HCT116 (cell line): ENCODE data around the gene C10orf143. TPM values are rescaled to one million over a fixed set of nuclear protein-coding genes. Genes with fewer than 3 reads are reported as not detected.

Experiments used
- ATAC-seq: fragments of 200-7000 bp; cut with Tn5 transposase; 2 replicates; pipeline ENCODE4 v1.9.1; 2020; ENCODE audit warnings: mild to moderate bottlenecking, moderate library complexity
- BruUV-seq: library from RNA; stranded (reverse); fragments of 400-500 nt; replicated peaks from 2 replicates; lab custom pipeline; 2021; lab: Mats Ljungman, UMichigan
- CTCF ChIA-PET: fragments of 300-600 bp; sonication (Branson Sonifier 250); formaldehyde crosslinking; loops from one replicate; lab custom pipeline; 2021; ENCODE audit warnings: antibody characterized with exemption; lab: Charles Lee
- POLR2A ChIA-PET: fragments of 300-600, 350-600 bp; sonication (Branson Sonifier 250); formaldehyde crosslinking; loops from one replicate; lab custom pipeline; 2021; ENCODE audit warnings: antibody characterized with exemption; lab: Charles Lee
- RAD21 ChIA-PET, 2 experiments: fragments of 300-600 bp; sonication (Branson Sonifier 250); formaldehyde crosslinking; loops; one replicate each; lab custom pipeline; 2023; ENCODE audit warnings: low total read pairs in 2 of 2; ENCODE audit not compliant: uncharacterized antibody in 2 of 2, unreplicated experiment in 2 of 2, low non-redundant PET in 1 of 2; lab: Charles Lee
- DNase-seq: peaks from one replicate; pipeline ENCODE4 v3.0.0-alpha.2; 2010; ENCODE audit warnings: low read depth, low spot score
- H2AFZ ChIP-seq: fragments of 200-600 bp; shearing (Covaris generic), sonication (generic); 2 replicates; pipeline ENCODE4 v1.6.1; 2017; ENCODE audit warnings: low read depth, mixed run types, mixed read lengths, antibody characterized with exemption, low read length; ENCODE audit not compliant: poor library complexity, severe bottlenecking
- H3K27ac ChIP-seq: 2 replicates; pipeline ENCODE4 v1.5.1; 2012; ENCODE audit warnings: low read depth, low read length
- H3K27me3 ChIP-seq: fragments of 200-600 bp; sonication (generic); 2 replicates; pipeline ENCODE4 v1.6.1; 2016; ENCODE audit warnings: mixed run types, low read length, mixed read lengths; ENCODE audit not compliant: insufficient read depth
- H3K36me3 ChIP-seq, 2 experiments: fragments of 200-500 bp in 1 of 2; fragments of 200-600 bp in 1 of 2; sonication (Bioruptor generic) in 1 of 2; sonication (generic) in 1 of 2; 2 replicates each; pipeline versions ENCODE4 v1.5.1 to v1.6.1; 2014 to 2016; ENCODE audit warnings: low read length in 2 of 2, inconsistent platforms in 1 of 2, mixed read lengths in 1 of 2, mixed run types in 1 of 2; ENCODE audit not compliant: insufficient read depth in 2 of 2, control insufficient read depth in 1 of 2
- H3K4me1 ChIP-seq, 2 experiments: fragments of 200-600 bp in 1 of 2; sonication (generic) in 1 of 2; 2 replicates each; pipeline versions ENCODE4 v1.5.1 to v1.6.1; 2012 to 2017; ENCODE audit warnings: low read length in 2 of 2, inconsistent platforms in 1 of 2, mild to moderate bottlenecking in 1 of 2, mixed read lengths in 1 of 2, mixed run types in 1 of 2, moderate library complexity in 1 of 2; ENCODE audit not compliant: insufficient read depth in 2 of 2, control insufficient read depth in 1 of 2
- H3K4me2 ChIP-seq: fragments of 200-600 bp; sonication (generic); 2 replicates; pipeline ENCODE4 v1.6.1; 2017; ENCODE audit warnings: mixed run types, low read length, mixed read lengths
- H3K4me3 ChIP-seq, 2 experiments: fragments of 200-600 bp in 1 of 2; sonication (generic) in 1 of 2; replicated peaks in 1 of 2; 2 replicates each; pipeline ENCODE4 v1.5.1; 2011 to 2016; ENCODE audit warnings: low read length in 2 of 2, control low read depth in 1 of 2, low read depth in 1 of 2, mild to moderate bottlenecking in 1 of 2, mixed read lengths in 1 of 2, mixed run types in 1 of 2
- H3K79me2 ChIP-seq: fragments of 200-600 bp; sonication (generic); 2 replicates; pipeline ENCODE4 v1.6.1; 2017; ENCODE audit warnings: mild to moderate bottlenecking, mixed run types, low read length, moderate library complexity, mixed read lengths; ENCODE audit not compliant: insufficient read depth
- H3K9ac ChIP-seq: fragments of 200-600 bp; sonication (generic); 2 replicates; pipeline ENCODE4 v1.6.1; 2016; ENCODE audit warnings: low read length, mixed read lengths
- H3K9me2 ChIP-seq: fragments of 200-600 bp; sonication (generic), shearing (Covaris generic); 2 replicates; pipeline ENCODE4 v1.6.1; 2017; ENCODE audit warnings: mixed run types, mild to moderate bottlenecking, moderate library complexity; ENCODE audit not compliant: insufficient read depth
- H3K9me3 ChIP-seq, 2 experiments: fragments of 200-500 bp in 1 of 2; fragments of 200-600 bp in 1 of 2; sonication (Bioruptor generic) in 1 of 2; sonication (generic) in 1 of 2; 2 replicates each; pipeline ENCODE4 v1.6.1; 2014 to 2017; ENCODE audit warnings: low read length in 2 of 2, mixed read lengths in 2 of 2, inconsistent platforms in 1 of 2, low read depth in 1 of 2, mild to moderate bottlenecking in 1 of 2, mixed run types in 1 of 2, moderate library complexity in 1 of 2; ENCODE audit not compliant: control insufficient read depth in 1 of 2, insufficient read depth in 1 of 2
- H4K20me1 ChIP-seq: fragments of 200-600 bp; sonication (generic), shearing (Covaris generic); 2 replicates; pipeline ENCODE4 v1.6.1; 2017; ENCODE audit warnings: mixed run types, mild to moderate bottlenecking, moderate library complexity; ENCODE audit not compliant: insufficient read depth
- ATF3 ChIP-seq: IDR thresholded peaks from 2 replicates; pipeline ENCODE4 v1.6.1; 2012
- CBX3 ChIP-seq: IDR thresholded peaks from 2 replicates; pipeline ENCODE4 v1.6.1; 2012; ENCODE audit warnings: low read depth
- CEBPB ChIP-seq: IDR thresholded peaks from 2 replicates; pipeline ENCODE4 v1.6.1; 2012; ENCODE audit warnings: low read depth
- EGR1 ChIP-seq: IDR thresholded peaks from 2 replicates; pipeline ENCODE4 v1.6.1; 2012; ENCODE audit warnings: low read depth
- ELF1 ChIP-seq: IDR thresholded peaks from 2 replicates; pipeline ENCODE4 v1.6.1; 2012; ENCODE audit warnings: low read depth, borderline replicate concordance
- EZH2 ChIP-seq: fragments of 200-600 bp; sonication (generic); IDR thresholded peaks from 2 replicates; pipeline ENCODE4 v1.6.1; 2017; ENCODE audit warnings: antibody characterized with exemption, mixed run types
- FOSL1 ChIP-seq: IDR thresholded peaks from 2 replicates; pipeline ENCODE4 v1.6.1; 2012; ENCODE audit warnings: low read depth
- JUND ChIP-seq: IDR thresholded peaks from 2 replicates; pipeline ENCODE4 v1.6.1; 2012
- MAX ChIP-seq: IDR thresholded peaks from 2 replicates; pipeline ENCODE4 v1.6.1; 2012
- POLR2AphosphoS5 ChIP-seq: IDR thresholded peaks from 2 replicates; pipeline ENCODE4 v1.6.1; 2011; ENCODE audit warnings: mild to moderate bottlenecking, low read depth, low read length, moderate library complexity
- RAD21 ChIP-seq: IDR thresholded peaks from 2 replicates; pipeline ENCODE4 v1.6.1; 2012; ENCODE audit warnings: low read depth, mild to moderate bottlenecking
- REST ChIP-seq: IDR thresholded peaks from 2 replicates; pipeline ENCODE4 v1.6.1; 2012; ENCODE audit warnings: low read depth
- SIN3A ChIP-seq: IDR thresholded peaks from 2 replicates; pipeline ENCODE4 v1.6.1; 2012; ENCODE audit warnings: low read depth
- SRF ChIP-seq: IDR thresholded peaks from 2 replicates; pipeline ENCODE4 v1.6.1; 2012; ENCODE audit warnings: low read depth
- TCF7L2 ChIP-seq: IDR thresholded peaks from 2 replicates; pipeline ENCODE4 v1.7.0; 2011; ENCODE audit warnings: borderline replicate concordance, inconsistent platforms; ENCODE audit not compliant: insufficient read depth, insufficient read length; ENCODE audit errors: extremely low read depth
- YY1 ChIP-seq: IDR thresholded peaks from 2 replicates; pipeline ENCODE4 v1.6.1; 2011; ENCODE audit warnings: low read length, low read depth, moderate library complexity, mild to moderate bottlenecking; ENCODE audit not compliant: insufficient replicate concordance; ENCODE audit errors: extremely low read depth
- ZFX ChIP-seq: fragments of 450-650 bp; IDR thresholded peaks from 2 replicates; pipeline ENCODE4 v1.6.1; 2017
- intact Hi-C: fragments of 100-400 bp; cut with micrococcal nuclease; formaldehyde crosslinking; loops from 2 replicates; pipeline ENCODE4 v1.10.0; 2022
- total RNA-seq: library from RNA; stranded (reverse); gene quantifications from one replicate; pipeline ENCODE4 v1.2.1, GENCODE V29; 2021; ENCODE audit not compliant: unreplicated experiment
- TF ChIP-seq, protein P1 (sequence below), 3 experiments: fragments of 200-600 bp in 1 of 3; sonication (generic) in 1 of 3; IDR thresholded peaks in 2 of 3; conservative IDR thresholded peaks in 1 of 3; 2 replicates each; pipeline ENCODE4 v1.5.1; 2012 to 2017; ENCODE audit warnings: low read depth in 2 of 3, low read length in 2 of 3, antibody characterized with exemption in 1 of 3, borderline replicate concordance in 1 of 3, control low read depth in 1 of 3, mild to moderate bottlenecking in 1 of 3, mixed read lengths in 1 of 3, mixed run types in 1 of 3, moderate library complexity in 1 of 3; ENCODE audit not compliant: insufficient read depth in 1 of 3

Gene C10orf143
- total RNA-seq, 1 experiment from 2014 or later: 0.66 TPM

- Histone ChIP-seq H2AFZ (no peak overlapping the region), H3K27me3 (no peaks in the 10 kb centered on the region), H3K4me1 (no peaks in the 10 kb centered on the region), H3K27ac (no peak overlapping the region), H3K4me2 (no peak overlapping the region), H3K9me3 (no peaks in the 10 kb centered on the region), H3K9ac (no peak overlapping the region)
- RAD21 ChIA-PET: no interaction called here
- DNase-seq: no peak
- BruUV-seq: no TSS peak
- POLR2A ChIA-PET: no interaction called here
- no peak for TF ChIP-seq EZH2
- no peak for TF ChIP-seq TCF7L2
- no peak for TF ChIP-seq JUND
- no peak for TF ChIP-seq REST
- TF ChIP-seq EGR1: no peak
- no peak for TF ChIP-seq SIN3A
- TF ChIP-seq CEBPB: no peak
- TF ChIP-seq FOSL1: no peak
- no peak for TF ChIP-seq ELF1
- no peak for TF ChIP-seq ZFX
- no peak for TF ChIP-seq CBX3
- TF ChIP-seq POLR2AphosphoS5: no peak
- TF ChIP-seq RAD21: no peak
- TF ChIP-seq SRF: no peak
- TF ChIP-seq MAX: no peak
- TF ChIP-seq YY1: no peak
- TF ChIP-seq, protein P1, sequence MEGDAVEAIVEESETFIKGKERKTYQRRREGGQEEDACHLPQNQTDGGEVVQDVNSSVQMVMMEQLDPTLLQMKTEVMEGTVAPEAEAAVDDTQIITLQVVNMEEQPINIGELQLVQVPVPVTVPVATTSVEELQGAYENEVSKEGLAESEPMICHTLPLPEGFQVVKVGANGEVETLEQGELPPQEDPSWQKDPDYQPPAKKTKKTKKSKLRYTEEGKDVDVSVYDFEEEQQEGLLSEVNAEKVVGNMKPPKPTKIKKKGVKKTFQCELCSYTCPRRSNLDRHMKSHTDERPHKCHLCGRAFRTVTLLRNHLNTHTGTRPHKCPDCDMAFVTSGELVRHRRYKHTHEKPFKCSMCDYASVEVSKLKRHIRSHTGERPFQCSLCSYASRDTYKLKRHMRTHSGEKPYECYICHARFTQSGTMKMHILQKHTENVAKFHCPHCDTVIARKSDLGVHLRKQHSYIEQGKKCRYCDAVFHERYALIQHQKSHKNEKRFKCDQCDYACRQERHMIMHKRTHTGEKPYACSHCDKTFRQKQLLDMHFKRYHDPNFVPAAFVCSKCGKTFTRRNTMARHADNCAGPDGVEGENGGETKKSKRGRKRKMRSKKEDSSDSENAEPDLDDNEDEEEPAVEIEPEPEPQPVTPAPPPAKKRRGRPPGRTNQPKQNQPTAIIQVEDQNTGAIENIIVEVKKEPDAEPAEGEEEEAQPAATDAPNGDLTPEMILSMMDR (IDR thresholded peaks at IDR 0.05 in 2 of 3, conservative IDR thresholded peaks at IDR 0.05 in 1 of 3; ENCODE audit: borderline replicate concordance in 1 of 3, insufficient read depth in 1 of 3, low read depth in 2 of 3, low read length in 2 of 3): no peak
- no peak for TF ChIP-seq ATF3
- TF ChIP-seq, all 23 proteins: peak for 0
- ATAC-seq: no peak; the same call in 1 of the 2 replicates
- Histone ChIP-seq H3K4me3 (no peak overlapping the region), H3K36me3 (no peaks in the 10 kb centered on the region), H3K9me2 (no peaks in the 10 kb centered on the region), H3K79me2 (no peaks in the 10 kb centered on the region), H4K20me1 (no peaks in the 10 kb centered on the region)
- CTCF ChIA-PET: no interaction called here
- intact Hi-C loops: loop anchor here (5.0 kb wide), 1 partner anchor 1014 kb away; no protein-coding TSS in a partner anchor
Measured at GRCh38 chr10:130046591-130046990, 64.0 kb downstream of the C10orf143 start.
